ENCODE results near the gene IQSEC3. TPM values are rescaled to one million over a fixed set of nuclear protein-coding genes. Genes with fewer than 3 reads are reported as not detected.
A peak's percentile ranks its signal among the peaks of the same experiment; 100 is the strongest.
"Not testable (repeated sequence)": the region's sequence is repeated elsewhere in the genome, so short reads cannot be mapped to it uniquely, and the experiment has no call there.

Gene IQSEC3
- total and polyA plus RNA-seq, 2 of the 13 experiments (the other 11 are each of a cell fraction or from before 2014, with no cell fraction given): not detected

- H3K9ac ChIP-seq (ENCODE audit: insufficient read depth, low read depth, low read length); intact Hi-C loops (cut with micrococcal nuclease; ENCODE audit: unreplicated experiment); H3K4me1 ChIP-seq (ENCODE audit: insufficient read depth, low read length); H3K79me2 ChIP-seq (ENCODE audit: insufficient read depth, low read length); H3K36me3 ChIP-seq (replicated peaks in 1 of 2; ENCODE audit: control insufficient read depth in 1 of 2, insufficient read depth in 2 of 2, low read length in 2 of 2); BruUV-seq (replicated peaks); DNase-seq (ENCODE audit: low spot score); in situ Hi-C loops (cut with HindIII; ENCODE audit: extremely low pct_ligation_motif_present, low pct_unique_long_range_greater_than_20kb); H4K20me1 ChIP-seq (ENCODE audit: insufficient read depth, low read length); H2AFZ ChIP-seq (ENCODE audit: low read length); H3K27ac ChIP-seq (ENCODE audit: extremely low read length, insufficient read depth, low read length); H3K9me3 ChIP-seq (ENCODE audit: low read length); FAIRE-seq: not testable (repeated sequence)
- Histone ChIP-seq H3K27me3 (ENCODE audit: control insufficient read depth in 1 of 2, insufficient read depth in 2 of 2, low read length in 2 of 2) (peaks cover 6 to 12% of the 10 kb centered on the region in 2 experiments; a peak in 3 of 5 replicates), H3K4me3 (replicated peaks in 1 of 3; ENCODE audit: insufficient read depth in 1 of 3, low read depth in 2 of 3, low read length in 3 of 3) (peak overlapping the region; percentile 49 to 71 (median 54); a peak in 4 of 6 replicates), H3K4me2 (ENCODE audit: low read depth, low read length) (peak overlapping the region; percentile 77)
- peak; percentile 37; the same call in 2 of the 3 replicates for ATAC-seq
- 87% methylated on average over 23 of the region's 53 CpGs for WGBS (ENCODE audit: low lambda C conversion rate)
- CTCF ChIA-PET (ENCODE audit: low intra/inter-chr PET ratio, low total read pairs): interaction anchor here (0.8 to 1.7 kb wide), 4 partner anchors 19 to 266 kb away, joined by 3 to 11 read pairs (median 3); no protein-coding TSS in a partner anchor
- TF ChIP-seq ZBTB39 (CRISPR knock-in tag; IDR thresholded peaks at IDR 0.05): 0 out of 2 replicates have a peak, but pooled peaks have one; percentile 3
- TF ChIP-seq ZNF776 (CRISPR knock-in tag; IDR thresholded peaks at IDR 0.05): peak; percentile 51; the same call in 1 of the 2 replicates
- TF ChIP-seq MED8 (CRISPR knock-in tag; IDR thresholded peaks at IDR 0.05; ENCODE audit: insufficient replicate concordance): peak; percentile 17
- POLR2A ChIA-PET: interaction anchor here (0.6 to 1.0 kb wide), 5 partner anchors 22 to 1020 kb away, joined by 3 to 8 read pairs (median 4); no protein-coding TSS in a partner anchor
Observed at GRCh38 chr12:187986-188909, 121.7 kb downstream of the IQSEC3 start.
